ENCODE results near the gene C1GALT1C1L.

DNA sequence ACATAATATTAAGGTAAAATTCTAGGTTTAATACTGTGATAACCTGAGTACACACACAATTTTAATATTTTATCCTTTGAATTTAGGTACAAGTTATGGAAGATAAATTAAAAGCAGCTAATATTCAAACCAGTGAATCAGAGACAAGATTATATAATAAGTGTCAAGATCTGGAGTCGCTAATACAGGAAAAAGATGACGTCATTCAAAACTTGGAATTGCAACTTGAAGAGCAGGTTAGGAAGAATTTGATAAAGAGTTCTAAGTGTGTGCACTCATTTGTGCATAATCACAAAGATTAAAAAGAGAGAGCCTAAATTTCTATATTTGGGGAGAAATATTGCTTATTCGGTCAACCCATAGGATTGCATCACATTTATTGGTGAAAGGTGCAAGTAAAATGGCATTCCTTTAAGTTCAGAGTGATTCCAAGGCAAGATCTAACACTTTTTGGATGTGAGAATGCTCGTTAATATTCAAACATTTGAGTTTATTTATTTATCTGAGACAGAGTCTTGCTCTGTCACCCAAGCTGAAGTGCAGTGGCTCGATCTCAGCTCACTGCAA is 16.3 kb upstream of the C1GALT1C1L start:
- TF ChIP-seq, protein P1, sequence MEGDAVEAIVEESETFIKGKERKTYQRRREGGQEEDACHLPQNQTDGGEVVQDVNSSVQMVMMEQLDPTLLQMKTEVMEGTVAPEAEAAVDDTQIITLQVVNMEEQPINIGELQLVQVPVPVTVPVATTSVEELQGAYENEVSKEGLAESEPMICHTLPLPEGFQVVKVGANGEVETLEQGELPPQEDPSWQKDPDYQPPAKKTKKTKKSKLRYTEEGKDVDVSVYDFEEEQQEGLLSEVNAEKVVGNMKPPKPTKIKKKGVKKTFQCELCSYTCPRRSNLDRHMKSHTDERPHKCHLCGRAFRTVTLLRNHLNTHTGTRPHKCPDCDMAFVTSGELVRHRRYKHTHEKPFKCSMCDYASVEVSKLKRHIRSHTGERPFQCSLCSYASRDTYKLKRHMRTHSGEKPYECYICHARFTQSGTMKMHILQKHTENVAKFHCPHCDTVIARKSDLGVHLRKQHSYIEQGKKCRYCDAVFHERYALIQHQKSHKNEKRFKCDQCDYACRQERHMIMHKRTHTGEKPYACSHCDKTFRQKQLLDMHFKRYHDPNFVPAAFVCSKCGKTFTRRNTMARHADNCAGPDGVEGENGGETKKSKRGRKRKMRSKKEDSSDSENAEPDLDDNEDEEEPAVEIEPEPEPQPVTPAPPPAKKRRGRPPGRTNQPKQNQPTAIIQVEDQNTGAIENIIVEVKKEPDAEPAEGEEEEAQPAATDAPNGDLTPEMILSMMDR (conservative IDR thresholded peaks at IDR 0.05 in 1 of 2, IDR thresholded peaks at IDR 0.05 in 1 of 2; ENCODE audit: extremely low read depth in 1 of 2, insufficient read depth in 1 of 2, low read depth in 1 of 2, low read length in 2 of 2), result no peak
- TF ChIP-seq EZH2 (IDR thresholded peaks at IDR 0.05; ENCODE audit: borderline replicate concordance, low read length), result no peak
